Inferior parietal cortex (tissue), 1 donor: ENCODE results near the gene PHACTR4.
"Not testable (repeated sequence)": the region's sequence is repeated elsewhere in the genome, so short reads cannot be mapped to it uniquely, and the experiment has no call there.

Experiments used
- DNase-seq: peaks from one replicate; pipeline ENCODE4 v3.0.0-alpha.2; 2016; ENCODE audit errors: extremely low spot score

Gene PHACTR4

DNA sequence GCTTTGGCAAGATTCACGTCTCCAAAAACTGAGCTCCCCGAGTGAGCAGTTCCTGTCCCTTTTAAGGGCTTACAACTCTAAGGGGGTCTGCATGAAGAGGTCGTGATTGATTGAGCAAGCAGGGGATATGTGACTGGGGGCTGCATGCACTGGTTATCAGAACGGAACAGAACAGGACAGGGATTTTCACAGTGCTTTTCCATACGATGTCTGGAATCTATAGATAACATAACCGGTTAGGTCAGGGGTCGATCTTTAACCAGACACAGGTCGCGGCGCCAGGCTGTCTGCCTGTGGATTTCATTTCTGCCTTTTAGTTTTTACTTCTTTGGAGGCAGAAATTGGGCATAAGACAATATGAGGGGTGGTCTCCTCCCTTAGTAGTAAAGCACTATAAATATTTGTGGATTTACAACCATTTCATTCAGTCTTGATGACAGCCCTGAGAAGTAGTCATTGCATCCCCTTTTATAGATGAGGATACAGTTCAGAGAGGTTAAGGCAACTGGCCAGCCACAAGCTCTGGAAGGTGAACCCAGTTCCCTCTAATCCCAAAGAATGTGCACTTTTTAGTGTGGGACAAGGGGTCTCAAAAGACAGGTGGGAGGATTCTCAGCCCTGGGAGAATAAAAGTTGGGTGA, 155.6 kb downstream of the PHACTR4 start:
- not testable (repeated sequence) for DNase-seq

DNA sequence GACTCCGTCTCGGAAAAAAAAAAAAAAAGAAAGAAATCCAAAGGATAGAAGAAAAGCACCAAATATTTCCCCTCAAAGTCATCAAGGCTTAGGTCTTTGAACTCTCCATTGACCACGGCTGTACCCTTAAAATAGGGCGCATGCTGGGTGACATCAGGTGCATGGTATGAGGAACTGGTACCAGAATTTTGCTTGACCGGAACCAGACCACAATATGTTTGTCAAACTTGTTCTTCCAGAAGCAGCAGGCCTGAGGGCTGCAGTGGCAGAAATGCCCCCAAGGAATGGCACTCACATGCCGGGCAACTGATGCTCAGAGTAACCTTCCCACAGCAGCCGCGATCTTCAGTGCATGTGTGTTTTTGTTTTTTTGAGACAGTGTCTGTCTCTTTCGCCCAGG, 157.3 kb downstream of the PHACTR4 start:
- no peak for DNase-seq

DNA sequence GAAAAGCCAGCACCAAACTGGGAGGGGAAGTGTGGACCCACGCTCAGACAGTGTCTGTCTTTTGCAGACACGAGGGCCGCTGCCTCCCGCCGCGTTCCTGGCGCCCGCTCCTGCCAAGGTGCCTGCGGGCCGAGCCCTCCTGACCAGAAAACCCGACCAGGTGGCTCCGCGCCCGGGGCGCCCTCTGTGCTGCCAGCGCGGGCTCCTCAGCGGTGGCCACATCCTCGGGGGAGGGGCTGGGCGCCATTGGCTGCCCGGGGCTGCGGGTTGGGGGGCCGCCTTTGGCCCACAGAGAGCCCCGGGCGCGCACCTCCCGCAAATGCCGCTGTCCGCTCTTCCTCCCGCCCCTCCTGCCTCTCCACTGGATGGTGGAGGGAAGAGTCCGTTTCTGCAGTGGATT, 160.9 kb downstream of the PHACTR4 start:
- DNase-seq: no peak

DNA sequence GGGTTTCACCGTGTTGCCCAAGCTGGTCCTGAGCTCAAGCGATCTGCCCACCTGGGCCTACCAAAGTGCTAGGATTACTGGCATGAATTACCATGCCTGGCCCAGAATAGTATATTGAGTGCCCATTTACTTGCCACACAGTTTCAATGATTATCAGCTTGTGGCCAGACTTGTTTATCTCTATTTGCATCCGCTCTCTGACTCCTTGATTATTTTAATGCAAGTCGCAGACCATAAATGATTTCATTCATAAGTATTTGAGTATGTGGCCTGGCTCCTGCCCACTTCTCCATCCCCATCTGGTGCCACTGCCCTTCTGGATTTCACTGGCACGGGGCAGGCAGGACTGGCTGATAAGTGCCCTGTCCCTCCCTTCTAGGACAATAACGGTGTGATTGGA, 165.1 kb downstream of the PHACTR4 start:
- no peak for DNase-seq

DNA sequence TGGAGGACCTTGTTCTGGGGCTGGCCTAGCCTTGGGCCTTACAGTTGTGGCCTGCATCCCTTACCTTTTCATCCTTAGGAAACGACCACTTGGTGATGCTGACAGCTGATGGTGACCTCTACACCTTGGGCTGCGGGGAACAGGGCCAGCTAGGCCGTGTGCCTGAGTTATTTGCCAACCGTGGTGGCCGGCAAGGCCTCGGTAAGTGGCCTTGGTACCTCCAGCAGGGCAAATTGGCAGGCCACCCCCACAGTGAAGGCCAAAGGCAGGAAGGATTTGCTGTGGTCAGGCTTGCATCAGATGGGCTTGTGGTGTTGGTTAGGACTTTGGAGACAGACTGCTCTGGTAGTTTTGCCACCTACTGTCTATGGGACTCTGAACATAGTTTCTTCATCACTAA, 165.6 kb downstream of the PHACTR4 start:
- no peak for DNase-seq

DNA sequence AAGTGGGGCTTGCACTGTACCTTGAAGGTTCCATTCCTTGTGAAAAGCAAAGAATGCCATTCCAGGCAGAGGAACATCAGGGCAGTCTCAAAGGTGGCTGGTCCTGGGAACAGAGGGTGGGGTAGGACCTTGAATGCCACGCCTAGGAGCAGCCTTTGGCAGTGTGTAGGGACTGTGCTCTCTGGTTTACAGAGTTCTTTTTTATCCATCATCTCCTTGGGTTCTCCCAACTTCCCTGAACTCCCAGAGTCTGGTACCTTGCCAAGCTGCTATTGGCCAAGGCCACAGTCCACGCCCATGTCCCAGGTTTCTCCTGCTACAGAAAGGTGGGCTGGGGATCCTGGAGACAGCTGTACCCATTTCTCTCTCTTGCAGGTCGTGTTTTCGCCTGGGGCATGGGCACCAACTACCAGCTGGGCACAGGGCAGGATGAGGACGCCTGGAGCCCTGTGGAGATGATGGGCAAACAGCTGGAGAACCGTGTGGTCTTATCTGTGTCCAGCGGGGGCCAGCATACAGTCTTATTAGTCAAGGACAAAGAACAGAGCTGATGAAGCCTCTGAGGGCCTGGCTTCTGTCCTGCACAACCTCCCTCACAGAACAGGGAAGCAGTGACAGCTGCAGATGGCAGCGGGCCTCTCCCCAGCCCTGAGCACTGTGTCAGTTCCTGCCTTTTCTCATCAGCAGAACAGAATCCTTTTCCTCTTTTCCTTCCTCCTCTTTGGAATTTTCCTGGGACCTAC, 168.1 kb downstream of the PHACTR4 start:
- DNase-seq: no peak

DNA sequence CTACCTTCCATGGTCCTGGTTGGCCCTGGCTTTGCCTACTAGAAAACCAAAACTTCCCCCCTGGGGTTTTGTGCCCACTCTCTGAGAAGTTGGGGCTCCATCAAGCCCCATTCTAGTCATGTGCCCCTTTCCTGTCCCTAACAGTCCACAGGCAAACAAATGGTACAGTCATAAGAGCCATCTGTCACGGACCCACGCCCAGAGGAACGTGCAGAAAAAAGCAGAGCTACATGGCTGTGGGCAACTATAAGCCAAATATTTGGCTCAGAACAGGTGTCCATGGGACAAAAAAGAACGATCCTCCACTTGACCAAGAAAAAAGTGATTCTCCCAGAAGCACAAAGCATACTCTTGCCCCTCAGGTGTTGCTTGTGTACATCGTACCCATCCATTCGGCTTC, 168.7 kb downstream of the PHACTR4 start:
- no peak for DNase-seq

DNA sequence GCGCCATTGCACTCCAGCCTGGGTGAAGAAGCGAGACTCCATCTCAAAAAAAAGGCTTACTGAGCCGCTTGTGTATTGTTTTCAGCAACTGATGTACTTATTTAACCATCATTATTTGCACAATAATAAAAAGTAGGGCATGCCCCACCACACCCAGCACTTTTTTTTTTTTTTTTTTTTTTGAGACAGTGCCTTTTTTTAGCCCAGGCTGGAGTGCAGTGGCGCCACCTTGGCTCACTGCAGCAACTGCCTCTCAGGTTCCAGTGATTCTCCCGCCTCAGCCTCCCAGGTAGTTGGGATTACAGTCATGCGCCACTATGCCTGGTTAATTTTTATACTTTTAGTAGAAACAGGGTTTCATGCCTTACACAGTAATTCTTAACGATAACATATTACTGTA, 171.1 kb downstream of the PHACTR4 start:
- no peak for DNase-seq

DNA sequence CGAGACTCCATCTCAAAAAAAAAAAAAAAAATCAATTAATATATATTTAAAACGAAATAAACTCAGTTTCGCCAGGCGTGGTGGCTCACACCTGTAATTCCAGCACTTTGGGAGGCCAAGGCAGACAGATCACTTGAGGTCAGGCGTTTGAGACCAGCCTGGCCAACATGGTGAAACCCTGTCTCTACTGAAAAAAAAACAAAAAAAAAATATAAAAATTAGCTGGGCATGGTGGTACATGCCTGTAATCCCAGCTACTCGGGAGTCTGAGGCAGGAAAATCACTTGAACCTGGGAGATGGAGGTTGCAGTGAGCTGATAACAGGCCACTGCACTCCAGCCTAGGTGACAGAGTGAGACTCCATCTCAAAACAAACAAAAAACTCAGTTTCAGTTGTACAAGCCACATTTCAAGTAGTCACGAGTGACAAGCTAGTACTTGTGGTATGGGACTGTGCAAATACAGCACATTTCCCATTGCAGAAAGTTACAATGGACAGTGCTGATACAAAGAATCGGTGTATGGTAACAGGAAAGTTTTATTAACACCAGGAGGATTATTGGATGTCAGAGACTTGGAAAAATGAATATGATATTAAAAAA, 172.0 kb downstream of the PHACTR4 start:
- not testable (repeated sequence) for DNase-seq

DNA sequence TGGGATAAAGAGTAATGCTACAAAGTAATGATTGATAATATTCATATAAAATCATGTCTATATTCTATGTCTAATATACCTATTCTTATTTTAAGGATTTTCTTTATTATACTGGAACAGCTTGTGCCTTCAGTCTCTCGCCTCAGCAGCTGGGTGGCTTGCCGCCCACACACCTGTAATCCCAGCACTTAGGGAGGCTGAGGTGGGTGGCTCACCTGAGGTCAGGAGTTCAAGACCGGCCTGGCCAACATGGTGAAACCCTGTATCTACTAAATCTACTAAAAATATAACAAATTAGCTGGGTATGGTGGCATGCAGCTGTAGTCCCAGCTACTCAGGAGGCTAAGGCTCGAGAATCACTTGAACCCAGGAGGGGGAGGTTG, 175.7 kb downstream of the PHACTR4 start:
- no peak for DNase-seq

DNA sequence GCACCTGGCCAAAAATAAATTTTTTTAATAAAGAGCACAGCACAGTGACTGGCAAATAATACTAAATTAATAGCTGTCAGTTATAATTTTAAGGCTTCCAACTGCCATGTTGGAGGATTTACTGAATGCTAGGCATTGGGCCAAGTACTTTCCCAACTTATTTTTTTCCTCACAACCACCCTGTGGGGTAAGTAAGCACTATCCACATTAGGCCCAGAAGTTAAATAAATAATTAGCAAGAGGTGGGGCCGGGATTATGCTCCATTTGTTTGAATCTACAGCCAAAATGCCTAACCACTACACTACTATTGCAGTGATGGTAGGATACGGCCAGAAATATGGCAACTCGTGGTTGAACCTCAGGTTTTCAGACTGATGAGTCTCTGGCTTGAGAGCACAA, 178.8 kb downstream of the PHACTR4 start:
- no peak for DNase-seq
